Chondrocyte (in vitro differentiated cells): ENCODE data around the gene TIMP1. TPM values are rescaled to one million over a fixed set of nuclear protein-coding genes. Genes with fewer than 3 reads are reported as not detected.

ENCODE experiments used
- DNase-seq: peaks from one replicate; pipeline ENCODE4 v3.0.0; 2021; ENCODE audit warnings: mixed read lengths, low spot score
- H3K27ac Mint-ChIP-seq: one replicate; pipeline ENCODE4 v1.8.0; 2021; ENCODE audit warnings: mild to moderate bottlenecking, moderate library complexity, mixed read lengths; ENCODE audit not compliant: unreplicated experiment
- H3K27me3 Mint-ChIP-seq: 2 replicates; pipeline ENCODE4 v1.8.0; 2021; ENCODE audit warnings: low read depth, mixed read lengths
- H3K36me3 Mint-ChIP-seq: 2 replicates; pipeline ENCODE4 v1.8.0; 2021; ENCODE audit warnings: low read depth, mixed read lengths
- H3K4me1 Mint-ChIP-seq: 2 replicates; pipeline ENCODE4 v1.8.0; 2021; ENCODE audit warnings: low read depth, mild to moderate bottlenecking, mixed read lengths
- H3K4me3 Mint-ChIP-seq: one replicate; pipeline ENCODE4 v1.8.0; 2021; ENCODE audit warnings: mild to moderate bottlenecking, moderate library complexity, mixed read lengths; ENCODE audit not compliant: unreplicated experiment
- H3K9me3 Mint-ChIP-seq: 2 replicates; pipeline ENCODE4 v1.8.0; 2021; ENCODE audit warnings: low read depth, mixed read lengths
- CTCF ChIP-seq: fragments of 200-600 bp; sonication (generic); IDR thresholded peaks from 2 replicates; pipeline ENCODE4 v1.5.0; 2021; ENCODE audit warnings: antibody characterized with exemption, mild to moderate bottlenecking, moderate library complexity
- total RNA-seq: library from RNA; stranded (reverse); gene quantifications from 3 replicates; pipeline ENCODE4 v1.2.1, GENCODE V29; 2021

The TIMP1 gene
- total RNA-seq, 1 donor from 2014 or later, result 633 TPM

- no peak overlapping the region for H3K27ac Mint-ChIP-seq
- H3K36me3 Mint-ChIP-seq, result no peaks in the 10 kb centered on the region
- H3K4me3 Mint-ChIP-seq, result no peak overlapping the region
- no peak for DNase-seq
- no peaks in the 10 kb centered on the region for H3K9me3 Mint-ChIP-seq
- no peak for TF ChIP-seq CTCF
- peaks cover 44% of the 10 kb centered on the region for H3K4me1 Mint-ChIP-seq
- H3K27me3 Mint-ChIP-seq, result no peaks in the 10 kb centered on the region
These were observed 3.5 kb upstream of the TIMP1 start for GRCh38 chrX:47578692-47579091.

- no peak for TF ChIP-seq CTCF
- H3K27ac Mint-ChIP-seq, result peak overlapping the region; percentile 71
- H3K4me3 Mint-ChIP-seq, result no peak overlapping the region
- peaks cover 49% of the 10 kb centered on the region for H3K4me1 Mint-ChIP-seq
- DNase-seq, result no peak
- no peaks in the 10 kb centered on the region for H3K27me3 Mint-ChIP-seq
- no peaks in the 10 kb centered on the region for H3K36me3 Mint-ChIP-seq
- no peaks in the 10 kb centered on the region for H3K9me3 Mint-ChIP-seq
These were observed 2.7 kb upstream of the TIMP1 start for GRCh38 chrX:47579537-47579936.

- peak overlapping the region; percentile 30 for H3K27ac Mint-ChIP-seq
- DNase-seq, result no peak
- H3K4me1 Mint-ChIP-seq, result peaks cover 42% of the 10 kb centered on the region
- H3K36me3 Mint-ChIP-seq, result peaks cover 4% of the 10 kb centered on the region
- H3K27me3 Mint-ChIP-seq, result no peaks in the 10 kb centered on the region
- H3K4me3 Mint-ChIP-seq, result peak overlapping the region; percentile 67
- TF ChIP-seq CTCF, result no peak
- H3K9me3 Mint-ChIP-seq, result no peaks in the 10 kb centered on the region
These were observed 1.1 kb downstream of the TIMP1 start for GRCh38 chrX:47583240-47583861.

GRCh38 chrX:47584714-47585113, 2.5 kb downstream of the TIMP1 start:
- peaks cover 4% of the 10 kb centered on the region for H3K36me3 Mint-ChIP-seq
- TF ChIP-seq CTCF, result no peak
- no peak overlapping the region for H3K4me3 Mint-ChIP-seq
- H3K27ac Mint-ChIP-seq, result no peak overlapping the region
- peaks cover 35% of the 10 kb centered on the region for H3K4me1 Mint-ChIP-seq
- no peaks in the 10 kb centered on the region for H3K27me3 Mint-ChIP-seq
- no peaks in the 10 kb centered on the region for H3K9me3 Mint-ChIP-seq
- DNase-seq, result no peak

GRCh38 chrX:47585273-47585672, 3.0 kb downstream of the TIMP1 start:
- peaks cover 4% of the 10 kb centered on the region for H3K36me3 Mint-ChIP-seq
- H3K9me3 Mint-ChIP-seq, result peaks cover 4% of the 10 kb centered on the region
- no peak overlapping the region for H3K4me3 Mint-ChIP-seq
- TF ChIP-seq CTCF, result no peak
- no peak for DNase-seq
- peaks cover 32% of the 10 kb centered on the region for H3K4me1 Mint-ChIP-seq
- H3K27me3 Mint-ChIP-seq, result no peaks in the 10 kb centered on the region
- H3K27ac Mint-ChIP-seq, result no peak overlapping the region
